IMR-90 (cell line): ENCODE results near the gene GALR1.
"Not testable (repeated sequence)": the region's sequence is repeated elsewhere in the genome, so short reads cannot be mapped to it uniquely, and the experiment has no call there.

Experiments
- BHLHE40 ChIP-seq: fragments of 150-350 bp; IDR thresholded peaks from 2 replicates; pipeline ENCODE4 v1.6.1; 2016; ENCODE audit warnings: mild to moderate bottlenecking, low read depth, low read length
- POLR2A ChIP-seq: IDR thresholded peaks from 2 replicates; pipeline ENCODE4 v1.6.1; 2012; ENCODE audit warnings: mild to moderate bottlenecking, low read depth, low read length
- RAD21 ChIP-seq: IDR thresholded peaks from 2 replicates; pipeline ENCODE4 v1.6.1; 2012; ENCODE audit warnings: low read length, improper control_type of control experiment
- TF ChIP-seq, protein P1 (sequence below): conservative IDR thresholded peaks from 2 replicates; pipeline ENCODE4 v1.5.1; 2012; ENCODE audit warnings: mild to moderate bottlenecking, low read depth, low read length, improper control_type of control experiment

DNA sequence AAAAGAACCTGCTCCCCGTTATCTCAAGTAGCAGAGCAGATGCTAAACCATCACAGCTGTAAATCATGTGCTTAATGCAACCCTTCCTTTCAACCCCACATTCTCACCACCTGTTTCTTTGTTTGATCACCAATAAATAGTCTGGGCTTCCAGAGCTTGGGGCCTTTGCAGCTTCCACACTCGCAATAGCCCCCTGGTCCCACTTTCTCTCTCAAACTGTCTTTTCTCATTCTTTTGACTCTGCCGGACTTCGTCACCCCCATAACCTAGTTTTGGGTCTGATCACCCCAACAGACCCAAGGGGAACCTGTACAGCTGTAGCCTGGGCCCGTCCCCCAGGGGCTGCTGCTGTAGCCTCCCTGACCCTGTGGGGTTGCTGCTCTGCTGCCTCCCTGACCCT lies 10.4 kb upstream of the GALR1 start:
- TF ChIP-seq POLR2A, RAD21, BHLHE40: not testable (repeated sequence)
- TF ChIP-seq, protein P1, sequence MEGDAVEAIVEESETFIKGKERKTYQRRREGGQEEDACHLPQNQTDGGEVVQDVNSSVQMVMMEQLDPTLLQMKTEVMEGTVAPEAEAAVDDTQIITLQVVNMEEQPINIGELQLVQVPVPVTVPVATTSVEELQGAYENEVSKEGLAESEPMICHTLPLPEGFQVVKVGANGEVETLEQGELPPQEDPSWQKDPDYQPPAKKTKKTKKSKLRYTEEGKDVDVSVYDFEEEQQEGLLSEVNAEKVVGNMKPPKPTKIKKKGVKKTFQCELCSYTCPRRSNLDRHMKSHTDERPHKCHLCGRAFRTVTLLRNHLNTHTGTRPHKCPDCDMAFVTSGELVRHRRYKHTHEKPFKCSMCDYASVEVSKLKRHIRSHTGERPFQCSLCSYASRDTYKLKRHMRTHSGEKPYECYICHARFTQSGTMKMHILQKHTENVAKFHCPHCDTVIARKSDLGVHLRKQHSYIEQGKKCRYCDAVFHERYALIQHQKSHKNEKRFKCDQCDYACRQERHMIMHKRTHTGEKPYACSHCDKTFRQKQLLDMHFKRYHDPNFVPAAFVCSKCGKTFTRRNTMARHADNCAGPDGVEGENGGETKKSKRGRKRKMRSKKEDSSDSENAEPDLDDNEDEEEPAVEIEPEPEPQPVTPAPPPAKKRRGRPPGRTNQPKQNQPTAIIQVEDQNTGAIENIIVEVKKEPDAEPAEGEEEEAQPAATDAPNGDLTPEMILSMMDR, result not testable (repeated sequence)
